Measurements from ENCODE around the gene CA9. TPM values are rescaled to one million over a fixed set of nuclear protein-coding genes. Genes with fewer than 3 reads are reported as not detected.

The CA9 gene
- total and polyA plus RNA-seq, 9 of the 15 experiments (the other 6 are each of a cell fraction or from before 2014, with no cell fraction given), result 0.15 to 10.6 (median 0.60) TPM; not detected in 4

- TF ChIP-seq, protein P1, sequence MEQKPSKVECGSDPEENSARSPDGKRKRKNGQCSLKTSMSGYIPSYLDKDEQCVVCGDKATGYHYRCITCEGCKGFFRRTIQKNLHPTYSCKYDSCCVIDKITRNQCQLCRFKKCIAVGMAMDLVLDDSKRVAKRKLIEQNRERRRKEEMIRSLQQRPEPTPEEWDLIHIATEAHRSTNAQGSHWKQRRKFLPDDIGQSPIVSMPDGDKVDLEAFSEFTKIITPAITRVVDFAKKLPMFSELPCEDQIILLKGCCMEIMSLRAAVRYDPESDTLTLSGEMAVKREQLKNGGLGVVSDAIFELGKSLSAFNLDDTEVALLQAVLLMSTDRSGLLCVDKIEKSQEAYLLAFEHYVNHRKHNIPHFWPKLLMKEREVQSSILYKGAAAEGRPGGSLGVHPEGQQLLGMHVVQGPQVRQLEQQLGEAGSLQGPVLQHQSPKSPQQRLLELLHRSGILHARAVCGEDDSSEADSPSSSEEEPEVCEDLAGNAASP (IDR thresholded peaks at IDR 0.05), result no peak
- TF ChIP-seq SAFB2 (IDR thresholded peaks at IDR 0.05; ENCODE audit: borderline replicate concordance, low read depth, low read length, severe bottlenecking) (no peak), KLF13 (tag; IDR thresholded peaks at IDR 0.05; ENCODE audit: borderline replicate concordance, low read depth) (no peak), MEF2A (IDR thresholded peaks at IDR 0.05; ENCODE audit: control insufficient read depth, low read depth, low read length) (no peak), ZNF830 (CRISPR knock-in tag; IDR thresholded peaks at IDR 0.05) (no peak), ARID2 (IDR thresholded peaks at IDR 0.05) (no peak), ETV6 (IDR thresholded peaks at IDR 0.05; ENCODE audit: borderline replicate concordance in 1 of 2, low read depth in 2 of 2, low read length in 1 of 2) (no peak), ETV6 (CRISPR knock-in tag; IDR thresholded peaks at IDR 0.05; ENCODE audit: borderline replicate concordance) (no peak), FOXJ3 (CRISPR knock-in tag; IDR thresholded peaks at IDR 0.05) (no peak), PCBP2 (IDR thresholded peaks at IDR 0.05; ENCODE audit: low read depth, low read length, poor library complexity, severe bottlenecking) (no peak), TSC22D4 (tag; IDR thresholded peaks at IDR 0.05) (no peak), CCNT2 (IDR thresholded peaks at IDR 0.05; ENCODE audit: borderline replicate concordance, extremely low read depth, insufficient read length, low read depth, low read length) (no peak), BMI1 (IDR thresholded peaks at IDR 0.05; ENCODE audit: low read length) (no peak), CHD4 (IDR thresholded peaks at IDR 0.05; ENCODE audit: insufficient read depth, insufficient replicate concordance, low read depth, low read length, poor library complexity, severe bottlenecking) (peak; percentile 53), IFI16 (CRISPR knock-in tag; IDR thresholded peaks at IDR 0.05) (no peak), TOE1 (IDR thresholded peaks at IDR 0.05; ENCODE audit: borderline replicate concordance) (no peak), TOE1 (CRISPR knock-in tag; IDR thresholded peaks at IDR 0.05; ENCODE audit: borderline replicate concordance, low read depth) (no peak), JUN (IDR thresholded peaks at IDR 0.05; ENCODE audit: borderline replicate concordance, low read depth, low read length) (no peak), JUN (CRISPR knock-in tag; IDR thresholded peaks at IDR 0.05; ENCODE audit: borderline replicate concordance) (no peak), RFX1 (IDR thresholded peaks at IDR 0.05) (no peak), ZNF175 (CRISPR knock-in tag; IDR thresholded peaks at IDR 0.05; ENCODE audit: low read depth) (0 out of 2 replicates have a peak, but pooled peaks have one; percentile 1), STAT5B (CRISPR knock-in tag; IDR thresholded peaks at IDR 0.05) (no peak), ZNF398 (CRISPR knock-in tag; IDR thresholded peaks at IDR 0.05) (no peak), BHLHE40 (IDR thresholded peaks at IDR 0.05; ENCODE audit: low read length) (0 out of 2 replicates have a peak, but pooled peaks have one; percentile 15), SAP30 (IDR thresholded peaks at IDR 0.05; ENCODE audit: borderline replicate concordance, insufficient read depth, low read depth, low read length, poor library complexity, severe bottlenecking) (peak; percentile 16), ZNF124 (CRISPR knock-in tag; IDR thresholded peaks at IDR 0.05) (no peak)
These were observed 16.7 kb upstream of the CA9 start (continued) for GRCh38 chr9:35656831-35657545.

All from K562 (cell line).